HG03139 (cell line): Measurements from ENCODE around the gene FAM53B.

Source experiments
- ATAC-seq: cut with Tn5 transposase; IDR thresholded peaks from one replicate; pipeline ENCODE4 v1.9.1; 2021; ENCODE audit not compliant: unreplicated experiment

The FAM53B gene

GRCh38 chr10:124602646-124603365, 141.4 kb downstream of the FAM53B start:
- ATAC-seq, result no peak

GRCh38 chr10:124602121-124602561, 142.0 kb downstream of the FAM53B start:
- ATAC-seq, result no peak

GRCh38 chr10:124601431-124602120, 142.6 kb downstream of the FAM53B start:
- ATAC-seq, result no peak

- no peak for ATAC-seq
Observed at GRCh38 chr10:124601016-124601415, 143.2 kb downstream of the FAM53B start.

GRCh38 chr10:124600051-124600880, 143.9 kb downstream of the FAM53B start:
- no peak for ATAC-seq

- ATAC-seq, result no peak
Observed at GRCh38 chr10:124599588-124600050, 144.6 kb downstream of the FAM53B start.

GRCh38 chr10:124598773-124599587, 145.2 kb downstream of the FAM53B start:
- ATAC-seq, result no peak

GRCh38 chr10:124598196-124598595, 146.0 kb downstream of the FAM53B start:
- ATAC-seq, result no peak

- ATAC-seq, result no peak
Observed at GRCh38 chr10:124597846-124598165, 146.4 kb downstream of the FAM53B start.

- no peak for ATAC-seq
Observed at GRCh38 chr10:124596962-124597845, 147.0 kb downstream of the FAM53B start.

GRCh38 chr10:124596116-124596785, 147.9 kb downstream of the FAM53B start:
- no peak for ATAC-seq

GRCh38 chr10:124595143-124595883, 148.9 kb downstream of the FAM53B start:
- no peak for ATAC-seq

- ATAC-seq, result no peak
Observed at GRCh38 chr10:124594240-124594639, 149.9 kb downstream of the FAM53B start.

GRCh38 chr10:124593431-124593985, 150.7 kb downstream of the FAM53B start:
- no peak for ATAC-seq

- ATAC-seq, result no peak
Observed at GRCh38 chr10:124592736-124593430, 151.3 kb downstream of the FAM53B start.

GRCh38 chr10:124592101-124592500, 152.1 kb downstream of the FAM53B start:
- no peak for ATAC-seq

- ATAC-seq, result no peak
Observed at GRCh38 chr10:124591123-124591495, 153.1 kb downstream of the FAM53B start.
